Colonic mucosa (tissue), 4 donors: ENCODE data around the gene EVI5. TPM values are rescaled to one million over a fixed set of nuclear protein-coding genes. Genes with fewer than 3 reads are reported as not detected.

Experiments
- DNase-seq: peaks from one replicate; pipeline ENCODE4 v3.0.0-alpha.2; 2020
- H3K27ac ChIP-seq: fragments of 200-600 bp; one replicate; pipeline ENCODE4 v1.8.0; 2021
- H3K27me3 ChIP-seq: fragments of 200-600 bp; one replicate; pipeline ENCODE4 v1.8.0; 2021
- H3K36me3 ChIP-seq: fragments of 200-600 bp; one replicate; pipeline ENCODE4 v1.8.0; 2021
- H3K4me1 ChIP-seq: fragments of 200-600 bp; one replicate; pipeline ENCODE4 v1.8.0; 2021; ENCODE audit warnings: mild to moderate bottlenecking
- H3K4me3 ChIP-seq: fragments of 200-600 bp; one replicate; pipeline ENCODE4 v1.8.0; 2021
- H3K9ac ChIP-seq, 2 donors: one replicate each; pipeline ENCODE4 v1.7.0; 2013; ENCODE audit warnings: control low read depth in 2 of 2, low read depth in 2 of 2, low read length in 2 of 2
- H3K9me3 ChIP-seq: fragments of 200-600 bp; one replicate; pipeline ENCODE4 v1.8.0; 2021
- CTCF ChIP-seq: fragments of 200-600 bp; IDR thresholded peaks from one replicate; pipeline ENCODE4 v1.8.0; 2022; ENCODE audit warnings: antibody characterized with exemption, mild to moderate bottlenecking
- intact Hi-C: fragments of 100-400 bp; cut with DNase I; formaldehyde crosslinking; loops from one replicate; pipeline ENCODE4 v1.14.1; 2022
- total RNA-seq, 2 donors: library from RNA; stranded (reverse); fragmentation: NEBNext Ultra II Directional in 1 of 2; extraction: Animal tissue kit (Norgen Biotek cat#: 25700) in 1 of 2; gene quantifications; one replicate each; pipeline ENCODE4 v1.2.1, GENCODE V29; 2021
- donor health status: healthy.
- donor health status: DM: no; HTN: no; CAD: no.
- donor health status: DM: no; HTN: no; CAD: no.

Gene EVI5
- total RNA-seq, 2 donors from 2014 or later = 23.9 to 29.0 TPM

GRCh38 chr1:92473781-92474495 is 311.0 kb downstream of the EVI5 start:
- no peak for TF ChIP-seq CTCF

GRCh38 chr1:92470216-92470615 is 314.7 kb downstream of the EVI5 start:
- Histone ChIP-seq H3K27me3 (no peaks in the 10 kb centered on the region), H3K4me1 (no peaks in the 10 kb centered on the region)
- DNase-seq = no peak

More at GRCh38 chr1:92473781-92474495, 311.0 kb downstream of the EVI5 start:
- Histone ChIP-seq H3K4me3 (no peak overlapping the region), H3K36me3 (no peaks in the 10 kb centered on the region), H3K27ac (no peak overlapping the region), H3K27me3 (no peaks in the 10 kb centered on the region), H3K9ac (no peak overlapping the region), H3K9me3 (no peaks in the 10 kb centered on the region), H3K4me1 (no peaks in the 10 kb centered on the region)
- DNase-seq = no peak
- intact Hi-C loops = no loop called here

GRCh38 chr1:92466683-92467352 is 318.1 kb downstream of the EVI5 start:
- no peaks in the 10 kb centered on the region for H3K27me3 ChIP-seq
- no peaks in the 10 kb centered on the region for H3K36me3 ChIP-seq
- H3K9ac ChIP-seq = no peak overlapping the region
- no peak overlapping the region for H3K4me3 ChIP-seq
- intact Hi-C loops = no loop called here
- TF ChIP-seq CTCF = no peak
- H3K9me3 ChIP-seq = no peaks in the 10 kb centered on the region
- H3K27ac ChIP-seq = no peak overlapping the region
- DNase-seq = no peak
- no peaks in the 10 kb centered on the region for H3K4me1 ChIP-seq

More at GRCh38 chr1:92470216-92470615, 314.7 kb downstream of the EVI5 start:
- Histone ChIP-seq H3K4me3 (no peak overlapping the region), H3K9ac (no peak overlapping the region), H3K9me3 (no peaks in the 10 kb centered on the region), H3K27ac (no peak overlapping the region), H3K36me3 (no peaks in the 10 kb centered on the region)
- intact Hi-C loops = no loop called here
- TF ChIP-seq CTCF = no peak

- no peaks in the 10 kb centered on the region for H3K36me3 ChIP-seq
- H3K4me3 ChIP-seq = no peak overlapping the region
- DNase-seq = no peak
- intact Hi-C loops = no loop called here
- H3K4me1 ChIP-seq = no peaks in the 10 kb centered on the region
- no peaks in the 10 kb centered on the region for H3K9me3 ChIP-seq
- no peaks in the 10 kb centered on the region for H3K27me3 ChIP-seq
- H3K27ac ChIP-seq = no peak overlapping the region
- TF ChIP-seq CTCF = no peak
- no peak overlapping the region for H3K9ac ChIP-seq
Measured at GRCh38 chr1:92465256-92465647, 319.7 kb downstream of the EVI5 start.

- Histone ChIP-seq H3K9ac (no peak overlapping the region), H3K27me3 (no peaks in the 10 kb centered on the region), H3K9me3 (no peaks in the 10 kb centered on the region), H3K4me3 (no peak overlapping the region), H3K27ac (no peak overlapping the region), H3K36me3 (no peaks in the 10 kb centered on the region), H3K4me1 (no peaks in the 10 kb centered on the region)
- intact Hi-C loops = no loop called here
- no peak for TF ChIP-seq CTCF
- peak; percentile 38 for DNase-seq
Measured at GRCh38 chr1:92464588-92465255, 320.2 kb downstream of the EVI5 start.
